HAP-1 (cell line): ENCODE measurements around the gene WDR33.
"Not testable (repeated sequence)": the region's sequence is repeated elsewhere in the genome, so short reads cannot be mapped to it uniquely, and the experiment has no call there.

Source experiments
- DNase-seq, 2 experiments: peaks; one replicate each; pipeline ENCODE4 v3.0.0-alpha.2; 2016 to 2020; ENCODE audit warnings: low spot score in 2 of 2
- H3K27me3 ChIP-seq: fragments of 250-450 bp; sonication (Bioruptor Pico); 2 replicates; pipeline ENCODE4 v1.5.1; 2020; ENCODE audit warnings: low read depth, mild to moderate bottlenecking, moderate library complexity
- H3K36me3 ChIP-seq: fragments of 250-450 bp; sonication (Bioruptor Pico); replicated peaks from 2 replicates; pipeline ENCODE4 v1.5.1; 2020; ENCODE audit warnings: mild to moderate bottlenecking
- H3K4me1 ChIP-seq: fragments of 250-450 bp; sonication (Bioruptor Pico); 2 replicates; pipeline ENCODE4 v1.5.1; 2020; ENCODE audit warnings: mild to moderate bottlenecking
- H3K4me3 ChIP-seq: fragments of 250-450 bp; sonication (Bioruptor Pico); 2 replicates; pipeline ENCODE4 v1.5.1; 2020; ENCODE audit warnings: mild to moderate bottlenecking, moderate library complexity
- H3K9me3 ChIP-seq: fragments of 250-450 bp; sonication (Bioruptor Pico); 2 replicates; pipeline ENCODE4 v1.5.1; 2020; ENCODE audit warnings: mild to moderate bottlenecking, moderate library complexity
- in situ Hi-C: fragments of 300-500 bp; cut with MboI; formaldehyde crosslinking; loops from 3 replicates; pipeline ENCODE4 v1.14.3; 2020; ENCODE audit warnings: low sequenced_read_pairs, inconsistent platforms, mixed read lengths

The WDR33 gene

DNA sequence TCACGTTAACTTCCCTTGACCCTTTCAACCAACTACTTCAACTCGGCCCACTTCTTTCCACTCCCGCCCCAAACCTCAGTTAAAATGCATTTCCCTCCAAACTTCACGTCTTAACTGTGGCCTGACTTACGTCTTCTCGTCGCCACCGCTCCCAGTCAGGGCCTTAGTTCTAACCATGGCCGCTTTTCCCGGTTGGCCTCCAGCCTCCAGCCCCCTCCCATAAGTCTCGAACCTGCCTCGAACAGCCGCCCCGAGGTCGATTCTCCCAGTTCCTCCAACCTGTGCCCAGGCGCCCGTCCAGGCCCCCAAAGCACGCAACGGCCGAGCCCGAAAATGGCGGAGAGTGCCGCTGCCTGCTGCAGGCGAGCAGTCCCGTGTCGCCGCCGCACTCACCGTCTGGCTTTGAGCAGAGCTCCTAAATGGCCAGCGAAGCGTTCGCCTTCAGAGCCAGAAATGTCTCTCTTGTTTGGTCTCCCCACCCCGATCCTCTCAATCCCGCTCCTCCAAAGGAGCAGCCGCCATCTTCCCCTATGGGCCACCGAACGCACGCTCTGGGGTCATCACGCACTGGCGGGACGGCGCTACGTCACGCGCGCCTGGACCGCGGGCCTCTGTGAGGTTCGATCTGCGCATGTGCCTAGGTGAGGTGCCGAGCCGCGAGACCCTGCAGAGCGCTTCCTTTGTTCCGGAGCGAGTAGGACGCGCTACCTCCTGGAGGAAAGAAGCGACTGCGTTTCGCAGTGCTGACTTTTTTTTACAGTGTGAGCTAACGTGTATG is at the start of gene WDR33:
WDR33 (minus strand) TSS at position 553 of the 778 bp plus-strand sequence. CDS start 40,190 bp downstream, outside the sequence.
- Histone ChIP-seq H3K4me3 (peak within 1 kb of the TSS; percentile 75), H3K4me1 (peaks cover 12% of the 10 kb centered on the region), H3K27me3 (no peaks in the 10 kb centered on the region), H3K9me3 (no peaks in the 10 kb centered on the region), H3K36me3 (no peaks in the 10 kb centered on the region)
- in situ Hi-C loops: no loop called here
- peak; percentile 90 to 95 for DNase-seq

DNA sequence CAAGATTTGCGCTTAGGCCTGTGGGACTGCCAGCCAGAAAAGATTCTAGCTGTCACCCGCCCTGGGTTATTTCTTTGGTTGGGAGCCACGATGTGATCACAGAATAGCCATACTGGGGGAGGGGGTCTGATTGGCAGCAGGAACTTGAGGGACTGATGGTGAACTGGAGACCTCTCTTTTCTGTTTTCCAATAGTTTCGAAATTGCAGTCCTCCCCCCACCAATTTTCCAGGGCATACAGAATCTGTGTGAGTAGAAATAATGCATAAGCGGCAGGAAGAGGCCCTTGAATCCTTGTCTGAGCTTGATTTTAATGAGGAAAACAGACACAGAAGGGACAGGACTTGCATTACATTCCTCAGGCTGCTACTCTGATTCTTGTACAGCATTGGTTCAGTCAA is 49.2 kb upstream of the WDR33 start:
- in situ Hi-C loops: no loop called here
- no peak overlapping the region for H3K4me3 ChIP-seq
- no peak for DNase-seq
- H3K27me3 ChIP-seq: no peaks in the 10 kb centered on the region
- H3K9me3 ChIP-seq: no peaks in the 10 kb centered on the region
- peaks cover 34% of the 10 kb centered on the region for H3K36me3 ChIP-seq
- peaks cover 12% of the 10 kb centered on the region for H3K4me1 ChIP-seq

DNA sequence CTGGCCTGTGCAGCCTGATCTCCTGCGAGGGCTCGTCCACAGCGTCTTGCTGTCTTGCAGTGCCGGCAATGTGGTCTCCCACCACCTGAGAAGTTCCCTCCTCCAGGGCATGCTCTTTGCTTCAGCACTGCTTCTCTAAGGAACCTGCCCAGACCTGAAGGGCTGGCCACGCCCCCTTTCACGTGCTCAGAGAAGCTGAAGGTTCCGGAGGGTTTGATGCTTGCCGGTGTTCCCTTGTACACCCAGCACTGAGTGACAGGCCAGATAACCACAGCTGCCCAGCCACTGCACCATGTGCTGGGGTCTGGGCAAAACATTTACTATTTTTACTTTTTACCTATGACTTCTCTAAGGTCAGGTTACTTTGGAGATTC is 48.7 kb upstream of the WDR33 start:
- Histone ChIP-seq H3K4me3 (no peak overlapping the region), H3K36me3 (peaks cover 30% of the 10 kb centered on the region), H3K9me3 (no peaks in the 10 kb centered on the region), H3K27me3 (no peaks in the 10 kb centered on the region), H3K4me1 (peaks cover 12% of the 10 kb centered on the region)
- DNase-seq: peak in 1 of 2 experiments; percentile 66
- in situ Hi-C loops: no loop called here

DNA sequence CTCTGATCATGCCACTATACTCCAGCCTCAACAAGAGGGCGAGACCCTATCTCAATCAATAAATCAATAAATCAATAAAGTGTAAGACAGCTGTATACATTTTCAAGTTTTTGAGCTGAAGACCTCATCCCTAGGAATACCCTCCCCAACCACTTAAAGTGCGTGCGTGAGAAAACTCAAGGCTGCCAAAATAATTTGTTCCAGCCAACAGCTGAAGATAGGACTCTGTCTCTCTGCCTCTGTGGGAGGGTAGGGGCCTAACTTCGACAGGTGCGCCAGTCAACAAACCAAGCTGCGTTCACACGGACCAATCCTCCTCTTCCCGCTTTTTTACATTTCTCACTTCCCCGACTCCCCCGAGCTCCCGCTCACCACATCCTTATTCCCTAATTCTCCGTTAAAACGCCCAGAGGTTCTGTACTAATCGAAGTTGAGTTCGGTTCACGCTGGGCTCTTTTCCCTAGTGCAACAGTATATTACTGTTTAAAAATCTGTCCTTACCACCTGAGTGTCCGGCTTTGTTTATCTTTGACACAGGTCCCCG is 46.4 kb upstream of the WDR33 start:
- in situ Hi-C loops: no loop called here
- peak; percentile 16 to 43 for DNase-seq

DNA sequence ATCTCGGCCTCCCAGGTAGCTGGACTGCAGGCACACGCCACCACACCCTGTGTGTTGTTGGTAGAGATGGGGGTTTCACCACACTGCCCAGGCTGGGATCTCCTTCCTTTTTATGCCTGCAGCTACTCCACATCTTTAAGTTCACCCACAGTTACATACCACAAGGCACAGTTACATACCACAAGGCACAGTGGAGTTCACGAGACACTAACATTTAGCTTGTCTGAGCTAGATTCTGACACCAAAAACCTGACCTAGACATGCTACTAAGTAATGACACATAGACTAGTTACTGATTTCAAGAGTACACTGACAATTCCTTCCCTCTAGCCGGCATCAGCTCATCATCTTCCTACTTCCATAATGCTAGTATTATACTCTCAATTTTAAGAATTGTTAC is 42.7 kb upstream of the WDR33 start:
- no peaks in the 10 kb centered on the region for H3K27me3 ChIP-seq
- H3K4me1 ChIP-seq: peaks cover 14% of the 10 kb centered on the region
- H3K36me3 ChIP-seq: peaks cover 56% of the 10 kb centered on the region
- DNase-seq: no peak
- in situ Hi-C loops: no loop called here
- H3K4me3 ChIP-seq: no peak overlapping the region
- no peaks in the 10 kb centered on the region for H3K9me3 ChIP-seq

More for the DNA sequence above, 46.4 kb upstream of the WDR33 start:
- Histone ChIP-seq H3K9me3 (no peaks in the 10 kb centered on the region), H3K4me3 (peak overlapping the region; percentile 92), H3K4me1 (peaks cover 14% of the 10 kb centered on the region), H3K27me3 (no peaks in the 10 kb centered on the region), H3K36me3 (peaks cover 26% of the 10 kb centered on the region)

DNA sequence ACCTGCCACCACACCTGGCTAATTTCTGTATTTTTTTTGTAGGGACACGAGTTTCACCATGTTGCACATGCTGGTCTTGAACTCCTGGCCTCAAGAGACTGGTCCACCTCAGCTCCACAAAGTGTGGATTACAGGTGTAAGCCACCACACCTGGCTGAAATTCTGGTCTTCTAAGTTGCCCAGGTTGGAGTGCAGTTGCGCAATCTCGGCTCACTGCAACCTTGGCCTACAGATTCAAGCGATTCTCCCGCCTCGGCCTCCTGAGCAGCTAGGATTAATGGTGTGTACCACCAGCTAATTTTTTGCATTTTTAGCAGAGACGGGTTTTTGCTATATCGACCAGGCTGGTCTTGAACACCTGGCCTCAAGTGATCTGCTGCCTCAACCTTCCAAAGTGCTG is 41.4 kb upstream of the WDR33 start:
- no peaks in the 10 kb centered on the region for H3K9me3 ChIP-seq
- peaks cover 14% of the 10 kb centered on the region for H3K4me1 ChIP-seq
- DNase-seq: no peak
- no peak overlapping the region for H3K4me3 ChIP-seq
- no peaks in the 10 kb centered on the region for H3K27me3 ChIP-seq
- H3K36me3 ChIP-seq: peaks cover 64% of the 10 kb centered on the region
- in situ Hi-C loops: no loop called here

DNA sequence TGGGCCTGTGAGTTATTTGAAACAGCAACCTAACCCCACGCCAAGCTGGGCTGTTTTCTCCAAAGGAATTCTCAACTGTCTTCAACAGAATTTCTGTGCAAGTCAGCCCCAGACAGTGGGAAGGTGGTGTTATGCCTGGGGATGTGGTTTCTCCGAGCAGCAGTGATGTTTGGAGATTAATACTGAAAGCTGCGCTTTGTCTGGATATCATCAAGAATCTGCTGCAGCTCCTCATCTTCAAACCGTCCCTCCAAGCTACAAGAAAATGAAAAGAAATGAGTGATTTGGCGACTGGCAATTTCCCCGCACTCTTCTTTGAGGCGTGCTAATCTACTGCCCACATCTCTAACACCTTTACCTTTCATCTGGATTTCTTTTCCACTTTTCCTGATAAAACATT is 37.0 kb upstream of the WDR33 start:
- DNase-seq: no peak
- in situ Hi-C loops: no loop called here
- H3K4me3 ChIP-seq: no peak overlapping the region

DNA sequence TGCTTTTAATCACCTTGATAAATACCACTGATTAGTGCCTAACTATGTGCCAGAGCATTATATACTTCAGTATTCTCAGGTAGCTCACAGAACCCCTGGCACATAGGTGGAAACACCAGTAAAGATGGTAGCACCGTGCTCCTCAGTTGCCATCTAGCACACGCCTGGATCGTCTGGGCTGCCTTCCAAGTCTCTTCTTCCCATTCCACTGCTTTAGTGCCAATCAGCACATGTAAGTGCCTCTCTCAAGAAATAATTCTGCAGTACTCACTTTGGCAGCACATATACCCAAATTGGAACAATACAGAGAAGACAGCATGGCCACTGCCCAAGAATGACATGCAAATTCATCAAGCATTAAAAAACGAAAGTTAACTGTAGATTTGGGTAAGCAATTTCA is 34.0 kb upstream of the WDR33 start:
- in situ Hi-C loops: no loop called here
- no peak for DNase-seq
- Histone ChIP-seq H3K27me3 (no peaks in the 10 kb centered on the region), H3K36me3 (peaks cover 48% of the 10 kb centered on the region), H3K4me1 (no peaks in the 10 kb centered on the region), H3K4me3 (no peak overlapping the region), H3K9me3 (no peaks in the 10 kb centered on the region)

More for the DNA sequence above, 37.0 kb upstream of the WDR33 start:
- H3K36me3 ChIP-seq: peaks cover 72% of the 10 kb centered on the region
- H3K27me3 ChIP-seq: no peaks in the 10 kb centered on the region
- no peaks in the 10 kb centered on the region for H3K4me1 ChIP-seq
- H3K9me3 ChIP-seq: no peaks in the 10 kb centered on the region

DNA sequence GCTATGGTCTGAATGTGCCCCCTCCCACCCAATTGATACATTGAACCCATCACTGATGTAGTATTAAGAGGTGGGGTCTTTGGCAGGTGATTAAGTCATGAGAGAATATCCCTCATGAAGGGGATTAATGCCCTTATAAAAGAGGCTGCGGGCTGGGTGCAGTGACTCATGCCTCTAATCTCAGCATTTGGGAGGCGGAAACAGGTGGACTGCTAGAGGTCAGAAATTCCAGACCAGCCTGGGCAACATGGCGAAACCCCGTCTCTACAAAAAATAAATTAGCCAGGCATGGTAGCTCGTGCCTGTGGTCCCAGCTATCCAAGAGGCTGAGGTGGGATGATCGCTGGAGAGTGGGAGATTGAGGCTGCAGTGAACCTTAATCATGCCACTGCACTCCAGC is 32.7 kb upstream of the WDR33 start:
- Histone ChIP-seq H3K27me3 (no peaks in the 10 kb centered on the region), H3K9me3 (no peaks in the 10 kb centered on the region), H3K4me3 (no peak overlapping the region), H3K4me1 (no peaks in the 10 kb centered on the region), H3K36me3 (peaks cover 35% of the 10 kb centered on the region)
- DNase-seq: no peak
- in situ Hi-C loops: no loop called here

DNA sequence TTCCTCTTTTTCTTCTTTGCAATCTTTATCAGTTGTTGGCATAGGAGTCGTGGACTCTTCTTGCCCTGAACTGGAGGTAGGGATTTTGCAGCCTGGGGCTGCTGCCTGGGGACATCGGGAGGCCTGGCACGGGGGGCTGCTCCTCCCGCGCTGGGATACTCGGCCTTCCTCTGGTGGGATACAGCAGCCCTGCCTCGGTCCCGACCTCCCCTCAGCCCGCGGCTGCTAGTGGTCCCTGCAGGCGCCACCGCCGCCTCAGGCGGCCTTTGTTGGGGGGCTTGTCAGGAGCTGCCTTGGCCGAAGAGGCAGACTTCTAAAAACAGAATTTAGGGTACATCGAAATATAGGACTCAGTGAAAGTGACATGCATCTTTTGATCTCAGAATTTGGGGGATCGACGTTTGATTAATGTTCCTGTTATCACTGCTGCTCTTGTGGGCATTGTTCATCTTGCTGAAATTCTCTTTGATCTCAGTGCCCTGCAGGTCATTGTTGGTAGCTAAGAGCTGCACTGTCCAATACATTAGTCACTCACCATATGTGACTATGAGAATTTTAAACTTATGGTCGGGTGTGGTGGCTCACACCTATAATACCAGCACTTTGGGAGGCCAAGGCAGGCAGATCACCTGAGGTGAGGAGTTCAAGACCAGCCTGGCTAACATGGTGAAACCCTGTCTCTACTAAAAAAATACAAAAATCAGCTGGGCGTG is 30.7 kb upstream of the WDR33 start:
- H3K27me3 ChIP-seq: no peaks in the 10 kb centered on the region
- H3K4me3 ChIP-seq: no peak overlapping the region
- H3K36me3 ChIP-seq: peaks cover 15% of the 10 kb centered on the region
- in situ Hi-C loops: no loop called here
- DNase-seq: no peak
- H3K4me1 ChIP-seq: no peaks in the 10 kb centered on the region
- H3K9me3 ChIP-seq: no peaks in the 10 kb centered on the region

DNA sequence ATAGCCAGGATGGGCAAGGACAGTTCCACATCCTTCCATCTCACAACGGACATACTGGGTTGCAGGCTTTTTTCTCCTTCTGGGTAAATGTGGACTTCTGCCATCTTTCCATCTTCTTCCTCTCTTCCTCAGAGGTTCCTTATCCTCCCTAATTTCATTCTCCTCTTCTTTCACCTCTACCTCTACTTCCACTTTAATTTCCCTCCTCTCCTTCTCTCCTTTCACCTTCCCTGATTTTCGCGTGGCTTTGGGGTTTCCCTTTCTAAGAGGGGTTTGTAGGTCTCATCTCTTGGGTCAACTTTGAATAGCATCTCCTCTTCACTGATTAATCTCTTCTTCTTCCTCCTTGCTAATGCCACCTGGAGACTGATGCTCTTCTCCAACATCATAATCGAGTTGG is 29.9 kb upstream of the WDR33 start:
- Histone ChIP-seq H3K36me3 (peaks cover 8% of the 10 kb centered on the region; the same call in 1 of the 2 replicates), H3K27me3 (no peaks in the 10 kb centered on the region), H3K9me3 (no peaks in the 10 kb centered on the region), H3K4me3 (no peak overlapping the region), H3K4me1 (no peaks in the 10 kb centered on the region)
- in situ Hi-C loops: no loop called here
- DNase-seq: no peak

DNA sequence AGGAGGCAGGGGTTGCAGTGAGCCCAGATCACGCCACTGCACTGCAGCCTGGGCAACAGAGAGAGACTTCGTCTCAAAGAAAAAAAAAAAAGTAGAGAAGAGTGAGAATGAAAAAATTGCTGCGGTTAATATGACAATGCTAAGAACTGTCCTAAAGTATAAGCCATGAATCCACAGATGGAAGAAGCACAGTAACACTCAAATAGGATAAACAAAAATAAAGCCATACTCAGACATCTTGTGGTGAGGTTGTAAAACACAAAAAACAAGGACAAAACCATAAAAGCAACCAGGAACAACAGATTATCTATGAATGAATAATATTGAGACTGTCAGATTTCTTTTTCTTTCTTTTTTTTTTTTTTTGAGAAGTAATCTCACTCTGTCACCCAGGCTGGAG is 24.0 kb upstream of the WDR33 start:
- Histone ChIP-seq H3K36me3 (no peaks in the 10 kb centered on the region), H3K4me3 (no peak overlapping the region), H3K9me3 (no peaks in the 10 kb centered on the region), H3K4me1 (peaks cover 2% of the 10 kb centered on the region; the same call in 1 of the 2 replicates), H3K27me3 (no peaks in the 10 kb centered on the region)
- in situ Hi-C loops: no loop called here
- DNase-seq: no peak

DNA sequence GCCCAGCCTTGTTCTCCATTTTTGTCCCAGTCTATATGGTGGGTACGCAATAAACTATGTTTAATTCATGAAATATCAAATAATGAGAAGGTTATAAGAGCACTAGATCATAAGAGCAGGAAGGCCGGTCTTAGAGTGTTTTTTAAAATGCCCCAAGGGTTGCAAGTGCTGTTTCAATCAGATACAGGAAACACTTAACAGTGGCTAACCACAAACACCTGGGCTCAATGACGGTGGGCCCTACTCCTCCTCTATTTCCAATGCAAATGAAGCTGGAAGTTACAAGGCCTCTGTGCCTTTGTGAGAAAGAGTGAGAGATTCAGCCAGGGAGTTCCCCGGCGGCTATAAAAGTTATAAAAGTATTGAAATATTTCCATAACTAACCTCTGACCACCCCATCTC is 18.9 kb upstream of the WDR33 start:
- H3K27me3 ChIP-seq: no peaks in the 10 kb centered on the region

DNA sequence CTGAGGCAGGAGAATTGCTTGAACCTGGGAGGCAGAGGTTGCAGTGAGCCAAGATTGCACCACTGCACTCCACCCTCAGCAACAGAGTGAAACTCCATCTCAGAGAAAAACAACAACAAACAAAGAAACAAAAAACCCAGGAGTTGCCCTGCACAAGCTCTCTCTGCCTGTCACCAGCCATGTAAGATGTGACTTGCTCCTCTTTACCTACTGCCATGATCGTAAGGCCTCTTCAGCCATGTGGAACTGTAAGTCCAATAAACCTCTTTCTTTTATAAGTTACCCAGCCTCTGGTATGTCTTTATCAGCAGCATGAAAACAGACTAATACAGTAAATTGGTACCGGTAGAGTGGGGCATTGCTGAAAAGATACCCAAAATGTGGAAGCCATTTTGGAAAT is 15.7 kb upstream of the WDR33 start:
- H3K4me1 ChIP-seq, H3K36me3 ChIP-seq, H3K4me3 ChIP-seq, H3K9me3 ChIP-seq, DNase-seq, in situ Hi-C loops, H3K27me3 ChIP-seq: not testable (repeated sequence)

More for the DNA sequence above, 18.9 kb upstream of the WDR33 start:
- H3K4me3 ChIP-seq: no peak overlapping the region
- in situ Hi-C loops: no loop called here
- H3K9me3 ChIP-seq: peaks cover 6% of the 10 kb centered on the region; the same call in 1 of the 2 replicates
- peaks cover 9% of the 10 kb centered on the region for H3K4me1 ChIP-seq
- H3K36me3 ChIP-seq: no peaks in the 10 kb centered on the region
- peak; percentile 58 to 64 for DNase-seq
